ENCODE results near the gene SCMH1. TPM values are rescaled to one million over a fixed set of nuclear protein-coding genes. Genes with fewer than 3 reads are reported as not detected.
A peak's percentile ranks its signal among the peaks of the same experiment; 100 is the strongest.

The SCMH1 gene
- total and polyA plus RNA-seq, 7 donors = 16.2 to 39.4 (median 28.3) TPM

DNA sequence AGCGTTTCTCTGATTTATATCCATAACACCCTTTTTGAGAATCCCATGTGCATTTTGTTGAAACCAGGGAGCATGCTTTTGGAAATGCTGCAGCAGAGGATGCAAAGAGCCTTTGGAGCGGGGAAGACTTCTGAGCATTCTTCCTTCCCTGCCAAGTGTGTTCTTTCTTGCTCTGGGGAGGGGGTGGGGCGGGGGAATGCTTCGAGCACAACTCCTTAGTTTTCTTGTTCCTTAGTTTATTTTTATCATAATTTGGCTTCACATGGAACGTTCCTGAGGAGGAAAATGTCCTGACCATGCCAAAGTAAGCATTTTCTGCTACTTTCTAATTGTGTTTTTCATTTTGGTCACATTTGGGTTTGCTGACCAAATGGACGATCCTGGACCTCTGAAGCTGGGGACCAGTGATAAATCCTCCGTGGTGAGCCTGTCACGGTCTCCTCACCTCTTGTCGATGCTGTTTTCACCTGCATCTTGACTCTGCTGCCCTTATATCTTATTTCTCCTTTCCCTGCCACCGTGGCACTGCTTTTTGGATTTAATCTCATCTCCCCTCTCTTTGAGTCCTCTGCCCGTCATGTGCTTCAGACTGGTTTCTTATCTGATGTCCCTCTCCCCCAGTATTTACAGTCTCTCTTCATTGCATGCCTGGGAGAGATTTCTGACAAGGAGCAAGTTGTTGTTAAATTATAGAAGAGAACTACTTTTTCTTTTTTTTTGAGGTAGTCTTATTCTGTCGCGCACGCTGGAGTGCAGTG is 260.2 kb downstream of the SCMH1 start:
- Histone ChIP-seq H3K36me3 (ENCODE audit: insufficient read depth in 1 of 2, low read depth in 1 of 2) (peaks cover 3 to 38% of the 10 kb centered on the region in 2 donors), H3K9me3 (no peaks in the 10 kb centered on the region), H3K27me3 (ENCODE audit: insufficient read depth in 3 of 3, low read length in 2 of 3) (no peaks in the 10 kb centered on the region), H3K4me3 (no peak overlapping the region), H3K27ac (no peak overlapping the region), H3K4me1 (peaks cover 13% of the 10 kb centered on the region)
- ATAC-seq (no peak), DNase-seq (no peak)
- 66 to 75% (median 66%) methylated on average over 14 of the region's 14 CpGs for WGBS, 3 donors
- intact Hi-C loops (cut with DNase I) = no loop called here
- TF ChIP-seq, protein P1, sequence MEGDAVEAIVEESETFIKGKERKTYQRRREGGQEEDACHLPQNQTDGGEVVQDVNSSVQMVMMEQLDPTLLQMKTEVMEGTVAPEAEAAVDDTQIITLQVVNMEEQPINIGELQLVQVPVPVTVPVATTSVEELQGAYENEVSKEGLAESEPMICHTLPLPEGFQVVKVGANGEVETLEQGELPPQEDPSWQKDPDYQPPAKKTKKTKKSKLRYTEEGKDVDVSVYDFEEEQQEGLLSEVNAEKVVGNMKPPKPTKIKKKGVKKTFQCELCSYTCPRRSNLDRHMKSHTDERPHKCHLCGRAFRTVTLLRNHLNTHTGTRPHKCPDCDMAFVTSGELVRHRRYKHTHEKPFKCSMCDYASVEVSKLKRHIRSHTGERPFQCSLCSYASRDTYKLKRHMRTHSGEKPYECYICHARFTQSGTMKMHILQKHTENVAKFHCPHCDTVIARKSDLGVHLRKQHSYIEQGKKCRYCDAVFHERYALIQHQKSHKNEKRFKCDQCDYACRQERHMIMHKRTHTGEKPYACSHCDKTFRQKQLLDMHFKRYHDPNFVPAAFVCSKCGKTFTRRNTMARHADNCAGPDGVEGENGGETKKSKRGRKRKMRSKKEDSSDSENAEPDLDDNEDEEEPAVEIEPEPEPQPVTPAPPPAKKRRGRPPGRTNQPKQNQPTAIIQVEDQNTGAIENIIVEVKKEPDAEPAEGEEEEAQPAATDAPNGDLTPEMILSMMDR (IDR thresholded peaks at IDR 0.05) = no peak

DNA sequence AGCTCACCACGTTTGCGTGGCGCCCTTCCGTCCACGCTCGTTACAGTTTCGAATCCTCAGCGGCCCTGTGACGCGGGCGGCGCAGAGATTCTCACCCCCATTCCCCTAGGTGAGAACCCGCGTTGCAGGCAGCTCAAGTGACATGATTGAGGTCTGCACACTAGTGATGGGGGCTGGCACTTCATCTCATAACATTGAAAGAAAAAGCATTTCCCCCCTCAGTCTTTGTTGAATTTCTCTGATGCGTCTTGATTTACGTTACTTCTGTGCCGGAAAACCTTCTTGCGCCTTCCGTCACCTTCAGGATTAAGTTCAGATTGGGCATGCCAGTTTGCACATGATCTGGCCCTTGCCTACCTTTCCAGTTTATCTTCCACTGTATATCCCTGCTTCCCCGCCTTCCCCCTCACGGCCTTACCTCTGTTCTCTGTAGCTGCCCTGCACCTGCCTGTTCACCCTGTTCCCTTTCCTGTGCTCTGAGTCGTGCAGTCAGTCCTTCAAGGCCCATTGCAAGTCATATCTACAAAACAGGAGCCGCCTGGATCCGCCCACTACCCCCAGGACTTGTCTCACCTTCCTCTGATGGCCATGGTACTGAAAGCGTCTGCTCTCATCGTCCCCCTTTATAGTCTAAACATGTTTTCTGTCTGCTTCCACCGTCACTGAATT is 261.5 kb downstream of the SCMH1 start:
- H3K27ac ChIP-seq = peak overlapping the region; percentile 97
- no peaks in the 10 kb centered on the region for H3K9me3 ChIP-seq
- TF ChIP-seq, protein P1 (IDR thresholded peaks at IDR 0.05) = no peak
- ATAC-seq = no peak
- H3K36me3 ChIP-seq (ENCODE audit: insufficient read depth in 1 of 2, low read depth in 1 of 2) = peaks cover 3 to 25% of the 10 kb centered on the region in 2 donors
- WGBS, 3 donors = 32 to 41% (median 33%) methylated on average over 27 of the region's 27 CpGs
- peaks cover 13% of the 10 kb centered on the region for H3K4me1 ChIP-seq
- intact Hi-C loops (cut with DNase I) = no loop called here
- no peaks in the 10 kb centered on the region for H3K27me3 ChIP-seq (ENCODE audit: insufficient read depth in 3 of 3, low read length in 2 of 3)
- peak overlapping the region; percentile 87 for H3K4me3 ChIP-seq
- no peak for DNase-seq

DNA sequence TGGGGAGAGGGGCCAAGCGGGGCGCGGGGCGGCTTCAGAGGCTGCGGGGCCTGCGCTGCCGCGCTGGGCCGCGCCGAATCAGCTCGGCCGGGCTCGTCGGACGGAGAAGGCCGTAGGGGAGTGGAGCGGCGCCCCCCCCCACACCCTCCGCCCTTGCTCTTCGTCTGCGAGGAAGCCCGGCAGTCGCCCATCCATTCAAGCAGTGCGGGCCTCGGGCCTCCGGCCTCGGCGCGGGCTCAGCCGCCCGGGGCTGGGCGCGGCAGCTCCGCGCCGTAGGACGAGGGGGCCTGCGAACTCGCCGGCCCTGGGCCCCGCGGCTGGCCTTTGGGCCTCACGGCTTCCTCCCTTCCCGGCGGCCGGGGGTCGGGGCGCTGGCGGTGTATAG is 262.0 kb downstream of the SCMH1 start:
- intact Hi-C loops (cut with DNase I) = no loop called here
- DNase-seq (no peak), ATAC-seq (peak in 3 of 4 donors; percentile 10 to 18 (median 16))
- Histone ChIP-seq H3K4me1 (peaks cover 13% of the 10 kb centered on the region), H3K27me3 (ENCODE audit: insufficient read depth in 3 of 3, low read length in 2 of 3) (no peaks in the 10 kb centered on the region), H3K36me3 (ENCODE audit: insufficient read depth in 1 of 2, low read depth in 1 of 2) (peaks cover 3 to 19% of the 10 kb centered on the region in 2 donors), H3K27ac (peak overlapping the region; percentile 97), H3K9me3 (no peaks in the 10 kb centered on the region), H3K4me3 (peak overlapping the region; percentile 87)
- TF ChIP-seq, protein P1 (IDR thresholded peaks at IDR 0.05) = no peak
- 0 to 2% (median 1%) methylated on average over 11 to 50 of the region's 50 CpGs for WGBS, 3 donors

DNA sequence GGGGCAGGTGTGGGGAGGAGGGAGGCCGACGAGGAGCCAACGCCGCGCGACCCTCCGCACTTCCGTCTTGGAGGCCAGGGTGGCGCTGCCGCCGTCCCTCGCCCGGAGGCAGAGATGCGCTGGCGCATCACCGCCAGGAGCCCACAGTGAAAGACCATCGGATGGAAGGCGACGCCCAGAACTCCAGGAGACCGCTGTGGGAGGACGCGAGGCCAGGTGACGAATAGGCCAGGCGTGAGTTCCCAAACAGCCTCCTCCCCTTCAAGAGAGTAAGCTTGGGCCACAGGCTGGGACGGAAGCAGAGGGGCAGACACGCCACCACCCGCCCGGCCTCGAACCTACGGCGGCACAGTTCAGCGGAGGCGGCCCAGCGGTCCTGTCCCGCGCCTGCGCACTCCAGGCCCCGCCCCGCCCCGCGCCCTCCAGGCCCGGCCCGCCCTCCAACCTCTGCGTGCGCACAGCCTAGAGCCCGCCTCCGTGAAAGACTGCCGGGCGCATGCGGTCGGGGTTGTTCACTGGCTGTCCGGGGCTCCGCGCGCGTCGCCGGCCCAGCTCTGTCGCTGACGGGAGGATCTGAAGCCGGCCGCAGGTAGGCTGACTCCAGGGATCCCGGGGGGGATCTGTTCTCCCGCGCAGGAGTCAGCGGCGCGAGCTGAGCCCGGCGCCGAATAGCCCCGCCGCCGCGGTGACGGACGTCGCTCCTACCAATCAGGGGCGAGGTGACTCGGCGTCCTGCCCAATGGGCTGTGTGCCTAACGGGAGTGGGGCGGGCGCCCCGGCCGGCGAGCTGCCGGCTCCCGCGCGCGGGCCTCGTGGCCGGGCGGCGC is 262.7 kb downstream of the SCMH1 start, which contains the start of gene CTPS1:
Gene CTPS1 (plus strand): TSS at position 456 of the 827 bp plus-strand sequence. CDS start 3,595 bp downstream, outside the sequence.
- TF ChIP-seq, protein P1 (IDR thresholded peaks at IDR 0.05) = no peak
- ATAC-seq (peak; percentile 96 to 97 (median 96)), DNase-seq (peak; percentile 97 to 99)
- Histone ChIP-seq H3K27me3 (ENCODE audit: insufficient read depth in 3 of 3, low read length in 2 of 3) (no peaks in the 10 kb centered on the region), H3K9me3 (no peaks in the 10 kb centered on the region), H3K36me3 (ENCODE audit: insufficient read depth in 1 of 2, low read depth in 1 of 2) (peaks cover 3 to 13% of the 10 kb centered on the region in 2 donors), H3K4me1 (peaks cover 13% of the 10 kb centered on the region), H3K4me3 (peak within 1 kb of the TSS; percentile 87), H3K27ac (peak within 1 kb of the TSS; percentile 97)
- 0 to 1% (median 1%) methylated on average over 64 to 96 of the region's 96 CpGs for WGBS, 3 donors
- intact Hi-C loops (cut with DNase I) = no loop called here

All from psoas muscle (tissue), 8 donors.